GM04503 (cell line): Measurements from ENCODE around the gene GFAP.
A peak's percentile ranks its signal among the peaks of the same experiment; 100 is the strongest.
"Not testable (repeated sequence)": the region's sequence is repeated elsewhere in the genome, so short reads cannot be mapped to it uniquely, and the experiment has no call there.

Experiments
- DNase-seq: peaks from one replicate; pipeline ENCODE4 v3.0.0-alpha.2; 2012; ENCODE audit warnings: low read depth

GFAP gene

GRCh38 chr17:44915321-44915726 is at the start of gene GFAP:
GFAP (minus strand) TSS chr17:44915500; CDS start chr17:44915486, 14 bp downstream.
- DNase-seq: no peak

DNA sequence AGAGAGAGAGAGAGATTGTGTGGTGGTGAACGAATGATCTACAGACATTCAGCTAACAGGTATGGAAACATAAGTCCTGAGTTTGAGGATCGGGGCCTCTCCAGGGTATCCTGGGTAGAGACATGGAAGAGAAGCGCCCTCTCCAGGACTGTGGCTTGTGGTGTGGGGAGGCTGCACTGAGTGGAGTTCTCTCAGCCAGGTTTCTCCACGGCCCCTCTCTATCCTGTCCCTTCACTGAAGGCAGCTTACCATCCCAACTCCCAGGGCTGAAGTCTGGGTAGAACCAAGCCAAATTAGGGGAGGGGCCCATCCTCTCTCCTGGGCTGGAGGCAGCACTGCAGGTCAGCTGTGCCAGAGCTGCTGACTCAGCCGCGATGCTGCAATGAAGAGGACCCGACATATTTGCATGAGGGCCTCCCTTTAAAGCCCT is 46.6 kb upstream of the GFAP start:
- no peak for DNase-seq

DNA sequence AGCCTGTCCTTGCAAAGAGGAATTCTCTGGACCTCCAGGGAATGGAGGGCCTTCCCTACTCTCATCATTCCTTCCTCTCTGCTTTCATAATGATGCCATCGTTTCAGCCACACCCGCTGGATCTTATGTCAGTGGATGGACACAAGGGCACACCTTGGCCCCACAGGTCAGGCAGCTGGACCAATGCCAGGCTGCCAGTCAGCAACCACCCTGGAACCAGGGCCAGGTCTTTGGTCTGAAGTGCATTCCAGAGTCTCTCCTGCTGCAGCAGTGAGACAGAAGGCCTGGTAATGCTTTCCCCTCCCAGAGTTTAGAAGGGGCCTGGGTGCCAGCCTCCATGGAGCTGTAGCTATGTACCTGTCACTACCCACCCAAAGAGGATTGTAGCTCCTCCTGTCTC is 45.4 kb upstream of the GFAP start:
- no peak for DNase-seq

- DNase-seq: no peak
These were observed 44.7 kb upstream of the GFAP start for GRCh38 chr17:44959821-44960531.

DNA sequence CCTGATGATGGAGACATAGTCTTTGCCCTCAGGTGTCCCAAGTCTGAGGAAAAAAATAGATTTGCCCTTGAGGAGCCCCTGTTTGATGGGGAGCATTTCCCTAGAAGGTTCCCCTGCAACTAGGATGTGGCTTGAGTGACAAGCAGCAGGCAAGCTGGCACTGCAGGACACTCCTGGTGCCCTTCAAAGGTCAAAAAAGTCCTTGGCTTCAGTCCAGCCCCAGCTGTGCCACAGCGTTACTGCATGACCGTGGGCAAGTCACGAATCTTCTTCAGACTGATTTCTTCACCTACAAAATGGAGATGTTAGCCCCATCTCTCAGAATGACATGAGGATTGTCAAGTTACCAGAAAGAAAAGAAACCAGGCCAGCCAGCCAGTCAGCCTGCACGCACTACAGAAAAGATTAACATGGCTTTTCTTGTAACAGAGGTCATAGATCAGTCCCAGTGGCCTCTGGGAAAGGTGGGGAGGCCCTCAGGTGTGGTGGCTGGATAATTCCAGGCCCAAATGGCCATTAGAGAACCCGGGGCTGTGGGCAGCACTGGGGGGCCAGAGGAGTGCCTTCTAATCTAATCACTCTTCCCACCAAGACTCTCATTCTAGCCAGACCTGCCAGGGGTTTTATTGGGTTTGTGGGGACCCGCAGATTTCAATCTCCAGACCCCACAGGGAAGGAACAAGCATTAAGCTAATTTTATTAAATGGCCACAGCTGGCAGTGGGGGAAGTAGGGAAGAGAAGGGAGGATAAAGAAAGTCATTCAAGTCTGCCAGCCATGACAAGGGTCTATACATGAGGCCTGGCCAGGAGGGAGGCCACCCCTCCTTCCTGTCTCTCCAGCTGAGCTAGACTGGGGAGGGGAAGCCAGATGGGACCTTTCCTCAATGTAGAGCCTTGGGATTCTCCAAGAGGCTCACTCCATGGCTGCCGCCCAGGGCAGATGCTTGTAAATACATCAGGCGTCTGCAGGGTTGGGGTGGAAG is 42.0 kb upstream of the GFAP start:
- no peak for DNase-seq

GRCh38 chr17:44955674-44956425 is 40.5 kb upstream of the GFAP start:
- DNase-seq: no peak

DNA sequence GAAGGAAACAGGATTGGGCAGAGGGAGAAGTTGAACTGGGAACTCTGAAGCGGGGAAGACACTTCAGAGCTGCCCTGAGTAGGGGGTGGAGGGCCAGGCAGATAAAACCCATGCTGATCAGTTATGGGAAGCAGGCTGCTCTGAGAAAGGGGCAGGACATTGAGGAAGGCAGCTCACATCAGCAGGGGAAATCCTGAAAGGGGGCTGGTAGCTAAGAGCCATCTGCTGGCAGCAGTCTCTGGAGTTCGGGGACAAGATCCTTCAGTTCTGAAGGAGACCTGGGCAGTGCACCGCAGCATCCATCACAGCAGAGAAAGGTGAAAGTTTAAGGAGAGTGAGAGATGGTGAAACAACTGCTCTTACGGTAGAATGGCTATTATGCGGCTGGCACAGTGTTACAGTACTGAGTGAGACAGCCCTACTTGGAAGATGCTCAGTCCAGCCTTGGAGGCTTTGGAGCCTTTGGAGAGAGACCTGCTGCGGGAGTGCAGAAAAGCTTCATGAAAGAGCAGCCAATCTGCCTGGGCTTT is 37.7 kb upstream of the GFAP start:
- DNase-seq: no peak

DNA sequence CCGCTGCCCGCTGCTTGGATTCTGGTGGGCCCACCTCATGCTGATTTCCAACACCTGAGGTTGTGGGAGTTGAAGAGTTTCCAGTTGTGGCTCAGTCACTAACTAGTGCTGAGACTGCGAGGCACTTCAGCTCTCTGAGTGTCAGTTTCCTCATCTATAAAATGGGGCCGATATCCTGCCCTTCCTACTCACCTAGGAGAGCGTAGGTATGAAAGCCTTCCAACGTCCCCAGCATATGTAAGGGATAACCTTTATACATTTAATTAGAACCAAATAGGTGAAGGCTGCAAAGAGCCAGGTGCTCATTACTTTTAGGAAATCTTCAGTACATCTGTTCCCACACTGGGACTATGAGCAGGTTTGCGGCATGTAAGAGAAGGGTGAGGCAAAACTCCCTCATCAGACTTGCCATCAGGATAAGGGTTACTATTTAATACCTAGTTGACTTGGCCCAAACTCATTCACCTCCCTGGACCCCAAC is 33.1 kb upstream of the GFAP start:
- DNase-seq: no peak

- peak; percentile 73 for DNase-seq
These were observed 32.4 kb upstream of the GFAP start, which contains the start of gene KIF18B for GRCh38 chr17:44947461-44948314. KIF18B (minus strand) TSS chr17:44947773; CDS start chr17:44936344, 11,429 bp downstream.

GRCh38 chr17:44945652-44946051 is 30.4 kb upstream of the GFAP start:
- DNase-seq: not testable (repeated sequence)

DNA sequence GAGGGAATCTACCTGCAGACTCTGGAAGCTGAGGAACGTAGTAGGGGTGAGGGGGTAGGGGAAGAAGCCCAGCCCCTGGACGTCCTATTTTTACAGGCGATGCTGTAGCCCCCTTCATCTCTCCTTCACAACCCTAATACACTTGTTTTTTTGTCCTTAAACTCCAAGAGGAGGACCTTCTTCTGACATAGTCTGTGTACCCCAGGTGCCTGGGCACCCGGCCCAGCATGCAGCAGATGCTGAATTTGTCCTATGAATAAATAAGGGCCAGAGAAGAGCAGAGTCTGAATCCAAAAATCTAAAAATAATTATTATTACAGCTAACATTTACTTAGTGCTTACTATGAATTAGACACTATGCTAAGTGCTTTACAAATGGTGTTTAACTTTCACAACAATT is 27.2 kb upstream of the GFAP start:
- no peak for DNase-seq

DNA sequence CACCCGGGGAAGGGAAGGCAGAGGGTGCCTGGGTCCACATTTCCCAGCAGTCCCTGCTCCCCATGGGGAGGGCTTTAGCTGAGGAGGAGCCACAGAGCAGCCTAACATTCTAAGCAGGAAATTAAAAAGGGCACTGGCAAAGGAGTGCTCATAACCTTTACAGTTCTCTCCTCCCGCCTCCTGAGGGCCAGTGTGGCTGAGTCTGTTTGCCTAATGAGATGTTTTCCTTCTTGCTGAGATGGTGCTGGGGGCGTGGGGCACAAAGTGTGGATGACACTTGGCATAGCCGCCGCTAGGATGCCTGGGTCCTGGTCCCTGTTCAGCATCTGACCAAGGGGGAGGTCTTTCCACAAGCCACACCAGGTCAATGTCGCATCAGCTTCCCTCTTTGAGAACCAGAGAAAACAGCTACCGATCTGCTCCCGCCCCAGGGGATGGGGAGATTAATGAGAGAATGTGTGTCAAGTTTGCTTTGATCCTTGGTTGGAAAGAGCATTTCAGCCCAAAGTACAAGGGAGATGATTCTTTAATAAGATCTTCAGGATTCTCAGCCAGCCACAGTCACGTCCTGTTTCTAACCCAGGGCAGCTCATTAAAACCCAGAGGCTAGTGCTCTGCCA is 26.5 kb upstream of the GFAP start:
- DNase-seq: no peak

DNA sequence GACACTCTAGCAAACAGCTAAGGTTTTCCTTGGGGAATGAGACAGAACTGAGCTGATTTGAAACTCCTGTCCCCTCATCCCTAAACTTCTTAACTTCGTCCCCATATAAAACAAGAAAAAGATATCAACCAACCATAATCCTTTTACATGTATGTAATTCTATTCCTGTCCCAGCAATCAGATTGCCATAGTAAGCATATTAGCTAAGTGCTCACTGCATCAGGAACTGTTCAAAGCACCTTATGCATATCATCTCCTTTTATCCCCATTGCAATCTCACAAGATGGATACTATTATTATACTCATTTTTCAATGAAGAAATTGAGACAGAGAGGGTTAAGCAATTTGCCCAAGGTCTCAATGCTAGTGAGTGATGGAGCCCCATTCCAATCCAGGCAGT is 25.5 kb upstream of the GFAP start:
- no peak for DNase-seq

GRCh38 chr17:44940317-44940716 is 25.0 kb upstream of the GFAP start:
- DNase-seq: no peak

GRCh38 chr17:44935116-44935515 is 19.8 kb upstream of the GFAP start:
- DNase-seq: no peak

GRCh38 chr17:44934745-44935105 is 19.4 kb upstream of the GFAP start:
- no peak for DNase-seq

GRCh38 chr17:44933824-44934744 is 18.8 kb upstream of the GFAP start:
- DNase-seq: no peak

DNA sequence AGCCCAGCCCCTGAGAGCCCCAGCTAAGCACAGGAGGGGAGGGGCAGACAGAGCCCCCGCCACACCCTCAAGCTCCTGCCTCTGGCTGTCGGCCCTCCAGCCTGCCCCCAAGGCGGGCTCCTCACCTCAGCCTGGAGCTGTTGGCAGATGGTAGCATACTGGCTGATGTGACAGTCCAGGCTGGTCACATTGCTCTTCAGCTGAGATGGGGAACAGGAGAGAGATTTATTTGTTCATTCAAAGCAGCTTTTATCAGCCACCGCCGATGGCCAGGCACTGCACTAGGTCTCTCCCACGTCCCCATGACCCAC is 17.4 kb upstream of the GFAP start:
- no peak for DNase-seq

DNA sequence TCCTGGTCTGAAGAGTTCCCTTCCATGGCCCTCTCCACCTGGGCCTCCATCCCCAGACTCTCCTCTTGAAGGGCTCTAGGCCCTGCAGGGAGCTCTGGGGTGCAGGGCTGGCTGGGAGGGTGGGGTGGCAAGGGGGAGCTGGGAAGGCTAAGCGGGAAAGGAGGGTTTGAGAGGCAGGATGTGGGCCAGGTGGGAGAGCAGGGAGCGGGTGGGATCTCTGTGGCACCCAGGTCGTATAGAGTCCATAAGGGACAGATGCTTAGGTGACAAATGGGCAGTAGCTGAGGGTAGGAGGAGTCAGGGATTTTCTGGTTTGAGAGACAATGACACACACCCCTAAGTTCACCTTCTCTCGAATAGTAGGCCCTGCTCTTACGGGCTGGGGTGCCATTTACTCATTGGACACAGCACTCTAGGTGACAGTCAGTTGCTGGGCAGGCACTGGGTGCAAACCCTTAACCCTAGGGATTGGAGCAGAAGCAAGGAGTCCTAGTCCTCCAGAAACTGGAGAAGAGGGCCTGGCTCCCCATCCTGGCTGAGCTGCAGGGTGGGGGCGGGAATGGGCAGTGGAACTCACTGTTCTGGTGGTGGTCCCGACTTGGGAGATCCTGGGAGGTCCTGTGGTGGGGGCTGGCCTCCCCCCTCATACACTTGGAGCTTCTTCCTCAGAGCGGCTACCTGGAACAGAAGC is 16.9 kb upstream of the GFAP start:
- no peak for DNase-seq
